HUDEP-2 (cell line): ENCODE measurements around the gene FOXC2.

ENCODE experiments used
- DNase-seq, 76 experiments: peaks; one replicate each; lab custom pipeline; 2025; ENCODE audit not compliant: unreplicated experiment in 76 of 76; lab: John Stamatoyannopoulos, UW

FOXC2 gene

GRCh38 chr16:86609115-86609514, 42.5 kb downstream of the FOXC2 start:
- no peak for DNase-seq

GRCh38 chr16:86609661-86610060, 43.0 kb downstream of the FOXC2 start:
- DNase-seq = no peak

DNA sequence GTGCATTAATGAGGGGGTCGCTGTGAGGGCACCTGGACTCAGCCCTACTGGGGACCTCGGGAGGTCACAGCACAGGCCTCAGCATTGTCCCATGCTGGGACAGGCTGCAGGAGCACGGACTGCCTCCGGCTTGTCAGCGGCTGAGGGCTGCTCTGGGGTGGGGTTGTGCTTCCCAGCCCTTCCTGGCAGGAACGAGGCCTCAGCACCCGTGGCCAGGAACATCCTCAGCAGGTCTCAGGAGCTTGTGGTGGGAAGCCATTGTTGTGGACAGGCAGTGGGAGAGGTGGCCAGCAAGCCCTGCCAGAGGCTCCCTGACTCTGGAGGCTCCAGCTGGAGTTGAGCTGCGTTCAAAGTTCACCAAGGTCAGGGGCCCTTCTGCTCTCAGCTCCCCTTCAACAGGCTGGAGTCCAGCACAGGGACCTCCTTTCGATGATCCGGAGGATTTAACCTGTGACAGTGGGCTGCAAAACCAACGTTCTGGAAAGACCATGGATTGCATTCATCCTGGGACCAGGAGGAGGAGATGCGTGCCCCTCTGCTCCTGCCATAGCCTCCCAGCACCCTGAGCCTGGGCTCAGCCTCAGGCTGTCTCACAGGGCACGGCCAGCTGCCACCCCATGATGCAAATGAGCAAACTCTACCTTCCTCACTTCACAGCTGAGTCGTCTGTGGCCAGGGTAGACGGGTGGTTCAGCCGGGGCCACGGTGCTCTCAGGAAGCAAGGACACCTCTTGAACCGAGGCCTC, 44.3 kb downstream of the FOXC2 start:
- no peak for DNase-seq

- DNase-seq = no peak
Observed at GRCh38 chr16:86611525-86611855, 44.9 kb downstream of the FOXC2 start.

DNA sequence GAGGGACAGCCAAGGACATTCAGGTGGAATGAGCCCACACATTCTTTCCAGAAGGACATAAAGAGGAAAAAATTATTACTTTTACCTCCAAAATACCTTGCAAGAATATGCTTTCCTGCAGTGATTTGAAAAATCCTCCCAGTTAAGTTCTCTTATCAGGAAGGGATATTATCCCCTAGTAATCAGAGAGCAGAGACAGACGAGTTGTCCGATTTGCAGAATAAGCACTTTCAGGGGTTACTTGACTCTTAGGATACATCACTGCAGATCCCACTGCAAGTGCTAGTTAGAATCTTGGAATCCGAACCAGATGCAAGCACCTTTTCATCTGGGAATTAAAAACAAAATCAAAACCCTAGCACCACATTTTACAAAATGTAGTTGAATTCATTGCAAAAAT, 45.3 kb downstream of the FOXC2 start:
- no peak for DNase-seq

GRCh38 chr16:86614699-86615098, 48.1 kb downstream of the FOXC2 start:
- DNase-seq = no peak

DNA sequence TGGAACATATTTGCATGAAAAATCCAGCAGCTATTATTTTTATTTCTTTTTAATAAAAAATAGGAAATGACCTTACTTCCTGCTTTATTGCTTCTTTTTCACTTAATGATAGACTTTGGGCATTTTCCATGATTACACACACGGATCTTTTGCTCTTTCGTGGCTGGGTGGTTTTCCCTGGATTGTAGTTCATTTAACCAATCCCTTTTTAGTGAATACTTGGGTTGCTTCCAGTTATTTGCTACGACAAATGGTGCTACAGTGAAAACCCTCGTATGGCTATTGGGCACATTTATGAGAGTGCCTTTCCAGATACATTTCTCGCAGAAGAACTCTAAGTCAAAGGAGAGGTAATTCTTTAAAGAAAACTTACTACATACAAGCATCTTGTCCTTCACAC, 50.3 kb downstream of the FOXC2 start:
- no peak for DNase-seq

DNA sequence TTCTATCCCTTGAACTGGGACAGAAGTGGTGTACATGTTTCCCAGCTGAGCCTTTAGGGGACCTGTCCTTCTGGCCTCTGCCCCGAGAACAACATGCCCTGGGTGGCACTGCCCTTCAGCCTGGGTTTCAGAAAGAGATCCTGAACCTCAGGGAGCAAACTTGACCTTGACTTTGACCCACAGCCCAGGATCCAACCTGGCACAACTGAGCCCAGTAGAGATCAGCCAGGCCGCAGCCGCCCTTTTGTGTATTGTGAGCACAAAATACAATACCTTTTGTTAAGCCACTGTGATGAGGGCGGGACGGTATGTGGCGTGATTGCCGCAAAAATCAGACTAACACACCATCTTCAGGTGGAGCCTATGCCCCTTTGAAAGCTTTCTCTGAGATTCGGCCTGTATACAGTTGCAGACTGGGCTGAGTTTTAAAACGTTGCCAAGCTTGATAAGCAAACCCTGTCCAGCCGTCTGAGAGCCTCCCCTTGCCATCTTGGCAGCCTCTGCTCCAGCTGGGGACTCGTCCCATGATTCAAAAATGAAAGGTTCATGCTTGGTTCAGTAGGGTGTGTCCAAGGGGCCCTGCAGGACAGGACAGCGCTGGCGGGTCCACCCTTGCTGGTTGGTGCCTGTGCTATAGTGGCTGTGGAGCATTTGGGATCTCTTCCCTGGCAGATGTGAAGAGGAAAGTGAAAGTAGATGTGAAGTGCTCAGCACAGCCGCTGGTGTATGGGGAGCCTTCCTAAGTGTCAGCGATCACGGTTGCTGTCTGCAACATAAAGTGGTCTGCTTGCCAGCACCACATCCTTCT, 52.0 kb downstream of the FOXC2 start:
- DNase-seq = no peak
